HPDE6-E6E7 (cell line): ENCODE data around the gene CFAP97D2.

Experiments
- DNase-seq: peaks from one replicate; pipeline ENCODE4 v3.0.0; 2011; ENCODE audit warnings: missing footprints; ENCODE audit errors: extremely low spot score

CFAP97D2 gene

GRCh38 chr13:114268344-114269280 lies 89.6 kb downstream of the CFAP97D2 start:
- DNase-seq = no peak

- DNase-seq = no peak
Measured at GRCh38 chr13:114269281-114269770, 90.3 kb downstream of the CFAP97D2 start.
